Embryonic facial prominence (tissue), 1 donor: ENCODE data around the gene DPYSL4.

Experiments
- DNase-seq: peaks from one replicate; pipeline ENCODE4 v3.0.0-alpha.2; 2016; ENCODE audit errors: extremely low spot score

DPYSL4 gene

GRCh38 chr10:132163826-132164515 lies 22.8 kb upstream of the DPYSL4 start:
- no peak for DNase-seq

GRCh38 chr10:132164761-132165278 lies 21.9 kb upstream of the DPYSL4 start:
- no peak for DNase-seq

GRCh38 chr10:132165416-132165980 lies 21.2 kb upstream of the DPYSL4 start:
- no peak for DNase-seq

GRCh38 chr10:132166216-132166950 lies 20.4 kb upstream of the DPYSL4 start:
- no peak for DNase-seq

GRCh38 chr10:132167041-132167674 lies 19.6 kb upstream of the DPYSL4 start:
- DNase-seq = no peak

- no peak for DNase-seq
Measured at GRCh38 chr10:132167976-132168375, 18.8 kb upstream of the DPYSL4 start.

GRCh38 chr10:132168571-132169030 lies 18.1 kb upstream of the DPYSL4 start:
- DNase-seq = no peak

GRCh38 chr10:132169031-132169765 lies 17.6 kb upstream of the DPYSL4 start:
- DNase-seq = no peak

- DNase-seq = no peak
Measured at GRCh38 chr10:132169766-132170560, 16.8 kb upstream of the DPYSL4 start.

GRCh38 chr10:132170561-132171361 lies 16.0 kb upstream of the DPYSL4 start:
- DNase-seq = no peak

GRCh38 chr10:132172091-132173066 lies 14.4 kb upstream of the DPYSL4 start:
- DNase-seq = no peak

- DNase-seq = no peak
Measured at GRCh38 chr10:132173185-132173584, 13.6 kb upstream of the DPYSL4 start.

GRCh38 chr10:132174237-132174636 lies 12.5 kb upstream of the DPYSL4 start:
- DNase-seq = no peak

GRCh38 chr10:132175408-132175807 lies 11.3 kb upstream of the DPYSL4 start:
- DNase-seq = no peak

GRCh38 chr10:132175907-132176581 lies 10.7 kb upstream of the DPYSL4 start:
- DNase-seq = no peak

GRCh38 chr10:132176623-132177500 lies 9.9 kb upstream of the DPYSL4 start:
- no peak for DNase-seq

- no peak for DNase-seq
Measured at GRCh38 chr10:132178046-132178445, 8.7 kb upstream of the DPYSL4 start.
